HEK293 (cell line): Measurements from ENCODE around the gene CCDC117.

Source experiments
- ATF2 ChIP-seq: fragments of 450-650 bp; formaldehyde crosslinking; IDR thresholded peaks from 2 replicates; pipeline ENCODE4 v1.5.1; 2016; ENCODE audit warnings: missing biosample characterization, missing genetic modification characterization, low read depth
- BCL11A ChIP-seq: fragments of 450-650 bp; formaldehyde crosslinking; IDR thresholded peaks from 2 replicates; pipeline ENCODE4 v1.5.1; 2016; ENCODE audit warnings: low read depth, missing biosample characterization, missing genetic modification characterization
- CTCF ChIP-seq: fragments of 450-650 bp; formaldehyde crosslinking; IDR thresholded peaks from 2 replicates; pipeline ENCODE4 v1.5.1; 2016; ENCODE audit warnings: missing biosample characterization, missing genetic modification characterization
- KLF8 ChIP-seq: fragments of 450-650 bp; formaldehyde crosslinking; IDR thresholded peaks from 2 replicates; pipeline ENCODE4 v1.5.1; 2016; ENCODE audit warnings: missing biosample characterization, missing genetic modification characterization
- REST ChIP-seq: fragments of 450-650 bp; formaldehyde crosslinking; IDR thresholded peaks from 2 replicates; pipeline ENCODE4 v1.5.1; 2016; ENCODE audit warnings: missing biosample characterization, missing genetic modification characterization
- ZBTB11 ChIP-seq: fragments of 450-650 bp; formaldehyde crosslinking; conservative IDR thresholded peaks from 2 replicates; pipeline ENCODE4 v1.5.1; 2016; ENCODE audit warnings: low read depth, missing biosample characterization, missing genetic modification characterization
- ZBTB7A ChIP-seq: fragments of 450-650 bp; formaldehyde crosslinking; IDR thresholded peaks from 2 replicates; pipeline ENCODE4 v1.5.1; 2016; ENCODE audit warnings: low read depth, missing biosample characterization, missing genetic modification characterization
- ZNF23 ChIP-seq: fragments of 450-650 bp; formaldehyde crosslinking; IDR thresholded peaks from 2 replicates; pipeline ENCODE4 v1.5.1; 2016; ENCODE audit warnings: missing biosample characterization, missing genetic modification characterization, borderline replicate concordance
- ZNF24 ChIP-seq: fragments of 450-650 bp; formaldehyde crosslinking; IDR thresholded peaks from 2 replicates; pipeline ENCODE4 v1.5.1; 2016; ENCODE audit warnings: missing biosample characterization, missing genetic modification characterization
- ZNF529 ChIP-seq: fragments of 450-650 bp; formaldehyde crosslinking; IDR thresholded peaks from 2 replicates; pipeline ENCODE4 v1.5.1; 2017; ENCODE audit warnings: missing genetic modification characterization, missing biosample characterization; ENCODE audit not compliant: insufficient replicate concordance
- ZNF558 ChIP-seq: fragments of 450-650 bp; formaldehyde crosslinking; IDR thresholded peaks from 2 replicates; pipeline ENCODE4 v1.5.1; 2016; ENCODE audit warnings: missing biosample characterization, missing genetic modification characterization
- ZNF623 ChIP-seq: fragments of 450-650 bp; formaldehyde crosslinking; IDR thresholded peaks from 2 replicates; pipeline ENCODE4 v1.5.1; 2016; ENCODE audit warnings: missing biosample characterization, missing genetic modification characterization

GRCh38 chr22:28837640-28838039, 65.1 kb downstream of the CCDC117 start:
- TF ChIP-seq CTCF (tag by site-specific recombination) (no peak), ZNF558 (tag by site-specific recombination) (no peak), BCL11A (tag by site-specific recombination) (no peak), ZNF529 (tag by site-specific recombination) (no peak), ZBTB11 (tag by site-specific recombination) (no peak), ZNF23 (no peak), ATF2 (tag by site-specific recombination) (no peak), ZNF24 (tag by site-specific recombination) (no peak), KLF8 (tag by site-specific recombination) (no peak), ZBTB7A (tag by site-specific recombination) (no peak), REST (tag by site-specific recombination) (no peak), ZNF623 (no peak)
